HAP-1 (cell line): ENCODE data around the gene MED12L.

Source experiments
- DNase-seq, 2 experiments: peaks; one replicate each; pipeline ENCODE4 v3.0.0-alpha.2; 2016 to 2020; ENCODE audit warnings: low spot score in 2 of 2
- H3K27me3 ChIP-seq: fragments of 250-450 bp; sonication (Bioruptor Pico); 2 replicates; pipeline ENCODE4 v1.5.1; 2020; ENCODE audit warnings: low read depth, mild to moderate bottlenecking, moderate library complexity
- H3K36me3 ChIP-seq: fragments of 250-450 bp; sonication (Bioruptor Pico); replicated peaks from 2 replicates; pipeline ENCODE4 v1.5.1; 2020; ENCODE audit warnings: mild to moderate bottlenecking
- H3K4me1 ChIP-seq: fragments of 250-450 bp; sonication (Bioruptor Pico); 2 replicates; pipeline ENCODE4 v1.5.1; 2020; ENCODE audit warnings: mild to moderate bottlenecking
- H3K4me3 ChIP-seq: fragments of 250-450 bp; sonication (Bioruptor Pico); 2 replicates; pipeline ENCODE4 v1.5.1; 2020; ENCODE audit warnings: mild to moderate bottlenecking, moderate library complexity
- H3K9me3 ChIP-seq: fragments of 250-450 bp; sonication (Bioruptor Pico); 2 replicates; pipeline ENCODE4 v1.5.1; 2020; ENCODE audit warnings: mild to moderate bottlenecking, moderate library complexity
- in situ Hi-C: fragments of 300-500 bp; cut with MboI; formaldehyde crosslinking; loops from 3 replicates; pipeline ENCODE4 v1.14.3; 2020; ENCODE audit warnings: low sequenced_read_pairs, inconsistent platforms, mixed read lengths

MED12L gene

DNA sequence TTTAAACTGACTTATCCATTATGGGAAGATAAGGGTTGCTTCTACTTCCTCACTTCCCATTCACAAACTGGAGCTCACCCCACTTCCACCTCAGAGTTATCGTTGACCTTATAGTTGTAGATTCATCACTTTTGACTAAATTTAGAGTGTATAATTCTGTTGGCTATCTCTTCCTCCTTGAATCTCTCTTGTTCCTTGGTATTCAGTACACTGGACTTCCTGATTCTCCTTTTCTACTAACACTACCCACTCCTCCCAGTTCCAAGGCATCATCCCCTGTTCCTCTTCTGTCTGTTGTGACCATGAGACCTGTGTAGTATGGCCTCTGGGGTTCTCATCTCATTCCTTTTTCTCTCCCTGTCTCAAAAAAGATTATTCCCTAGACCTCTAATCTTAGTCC, 237.0 kb downstream of the MED12L start:
- Histone ChIP-seq H3K4me3 (no peak overlapping the region), H3K4me1 (no peaks in the 10 kb centered on the region; the same call in 1 of the 2 replicates), H3K36me3 (no peaks in the 10 kb centered on the region), H3K27me3 (no peaks in the 10 kb centered on the region), H3K9me3 (no peaks in the 10 kb centered on the region)
- in situ Hi-C loops, result no loop called here
- no peak for DNase-seq

DNA sequence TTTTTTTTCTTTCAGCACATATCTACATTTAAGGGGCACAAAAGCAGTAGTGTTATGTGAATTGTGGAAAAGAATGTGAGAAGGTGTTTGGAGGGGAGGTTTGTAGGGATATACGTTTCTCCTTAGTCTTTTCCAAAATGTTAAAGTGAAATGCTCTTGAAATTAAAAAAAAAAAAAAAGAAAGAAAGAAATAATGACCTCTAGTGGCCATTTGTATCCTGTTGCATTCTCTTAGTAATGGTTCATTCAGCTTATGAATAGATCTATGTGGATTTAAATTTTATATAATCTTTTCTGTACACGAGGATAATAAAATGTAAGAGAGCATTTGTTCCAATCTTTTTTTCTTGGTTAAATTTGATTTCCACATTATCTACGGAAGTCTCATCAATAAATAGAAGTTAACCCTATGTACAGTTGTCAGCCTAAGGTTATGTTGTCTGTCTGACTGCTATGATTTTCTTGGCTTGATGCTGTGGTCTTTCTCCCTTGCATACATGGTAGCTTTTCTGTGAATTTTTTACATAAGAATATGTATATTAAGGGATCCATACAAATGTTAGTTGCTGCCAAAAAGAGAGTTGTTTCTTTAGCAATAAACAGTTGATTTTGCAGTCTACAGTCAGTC, 242.2 kb downstream of the MED12L start:
- Histone ChIP-seq H3K27me3 (no peaks in the 10 kb centered on the region), H3K4me3 (no peak overlapping the region), H3K9me3 (no peaks in the 10 kb centered on the region), H3K4me1 (0 out of 2 replicates have a peak, but pooled peaks cover 2% of the 10 kb centered on the region), H3K36me3 (no peaks in the 10 kb centered on the region)
- DNase-seq, result peak in 1 of 2 experiments; percentile 23
- in situ Hi-C loops, result no loop called here

DNA sequence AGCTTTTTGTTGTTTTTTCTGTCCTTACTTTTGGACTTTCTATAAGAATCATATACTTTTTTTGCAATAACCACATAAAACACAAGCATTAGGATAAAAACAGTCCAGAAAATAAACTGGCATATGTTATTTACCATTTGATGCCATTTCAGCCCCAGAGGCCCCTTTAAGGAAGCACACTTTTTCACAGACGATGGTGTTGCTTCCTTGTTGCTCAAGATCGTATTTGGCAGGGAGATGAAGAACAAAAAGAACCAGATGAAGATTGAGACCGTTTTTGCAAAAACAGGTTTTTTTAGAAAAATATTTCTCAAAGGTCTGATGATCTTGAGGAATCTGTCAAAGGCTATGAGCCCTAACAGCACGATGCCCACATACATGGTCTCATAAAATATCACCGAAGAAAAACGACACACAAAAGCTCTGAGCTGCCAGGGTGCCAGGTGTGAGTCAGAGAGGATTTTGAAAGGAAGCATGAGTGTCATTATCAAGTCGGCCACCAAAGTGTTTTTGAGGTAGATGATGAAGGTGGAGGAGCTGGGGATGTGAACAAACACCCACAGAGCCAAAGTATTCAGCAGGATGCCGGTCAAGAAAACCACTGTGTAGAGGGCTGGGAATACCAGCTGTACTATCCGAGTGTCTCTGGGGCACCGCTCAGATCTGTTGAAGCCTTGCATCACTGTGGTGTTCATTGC, 243.0 kb downstream of the MED12L start:
- no peaks in the 10 kb centered on the region for H3K9me3 ChIP-seq
- in situ Hi-C loops, result no loop called here
- 0 out of 2 replicates have a peak, but pooled peaks cover 2% of the 10 kb centered on the region for H3K4me1 ChIP-seq
- no peaks in the 10 kb centered on the region for H3K36me3 ChIP-seq
- no peak overlapping the region for H3K4me3 ChIP-seq
- DNase-seq, result no peak
- no peaks in the 10 kb centered on the region for H3K27me3 ChIP-seq

DNA sequence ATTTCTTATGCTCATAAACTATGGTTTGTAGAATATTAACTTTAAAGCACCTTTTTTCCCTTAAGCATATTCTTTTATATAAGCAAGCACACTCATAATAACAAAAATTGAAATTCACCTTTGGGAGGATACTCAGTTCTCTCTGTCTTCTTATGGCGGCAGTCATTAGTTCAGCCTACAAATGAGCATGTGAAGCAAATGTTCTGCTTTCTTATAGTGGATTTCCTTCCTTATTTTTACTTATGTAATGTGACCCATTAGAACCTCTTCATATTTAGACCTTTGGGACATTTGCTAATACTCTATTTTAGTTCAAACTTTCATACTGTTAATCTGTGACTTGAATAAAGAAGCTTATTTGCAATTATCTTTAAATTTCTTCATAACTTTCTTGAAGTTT, 243.9 kb downstream of the MED12L start, which contains the start of gene P2RY13:
Gene P2RY13, minus strand, starts transcription at position 187 of the 400 bp plus-strand sequence. Its CDS starts 21 bp downstream, at position 166.
- H3K27me3 ChIP-seq, result no peaks in the 10 kb centered on the region
- no peaks in the 10 kb centered on the region for H3K9me3 ChIP-seq
- in situ Hi-C loops, result no loop called here
- H3K36me3 ChIP-seq, result no peaks in the 10 kb centered on the region
- H3K4me1 ChIP-seq, result 0 out of 2 replicates have a peak, but pooled peaks cover 2% of the 10 kb centered on the region
- no peak within 1 kb of the TSS for H3K4me3 ChIP-seq
- DNase-seq, result no peak

DNA sequence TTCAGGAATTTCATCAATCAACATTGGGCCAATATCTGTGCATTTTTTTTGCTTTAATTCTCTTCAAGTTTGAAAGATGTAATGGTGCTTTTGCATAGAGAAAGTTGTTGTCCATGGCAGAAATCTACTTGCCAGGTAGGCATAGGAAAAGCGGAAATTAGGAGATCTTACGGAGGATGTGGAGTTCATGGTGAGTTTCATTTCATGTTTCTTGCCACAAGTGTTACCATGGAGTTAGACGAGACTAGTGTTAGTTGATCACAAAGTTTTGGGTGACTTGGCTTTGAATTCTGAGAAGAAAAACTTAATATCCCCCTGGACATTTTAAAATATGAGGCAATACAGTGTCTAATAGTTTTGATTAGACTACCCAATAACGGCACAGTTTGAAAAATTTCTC, 244.9 kb downstream of the MED12L start:
- H3K4me1 ChIP-seq, result 0 out of 2 replicates have a peak, but pooled peaks cover 2% of the 10 kb centered on the region
- no peaks in the 10 kb centered on the region for H3K9me3 ChIP-seq
- in situ Hi-C loops, result no loop called here
- H3K4me3 ChIP-seq, result no peak overlapping the region
- no peaks in the 10 kb centered on the region for H3K27me3 ChIP-seq
- DNase-seq, result no peak
- H3K36me3 ChIP-seq, result no peaks in the 10 kb centered on the region

DNA sequence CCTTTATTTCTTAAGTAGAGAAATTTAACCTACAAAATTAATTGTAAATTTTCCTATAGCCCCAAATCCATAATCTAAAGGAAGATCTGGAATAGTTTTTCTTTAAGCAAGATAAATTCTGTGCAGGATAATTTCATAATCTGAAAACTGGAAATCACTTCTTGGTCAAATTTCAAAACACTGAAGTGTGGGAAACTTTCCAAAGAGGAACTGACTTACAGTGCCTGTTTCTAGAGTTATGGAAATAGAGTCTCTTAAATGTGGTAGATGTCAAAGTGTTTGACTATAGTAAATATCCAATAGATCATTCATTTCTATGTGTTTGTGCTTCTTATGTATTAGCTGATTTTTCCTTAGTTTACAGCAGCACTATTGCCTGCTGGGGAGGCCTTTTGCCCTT, 245.4 kb downstream of the MED12L start:
- Histone ChIP-seq H3K27me3 (no peaks in the 10 kb centered on the region), H3K36me3 (no peaks in the 10 kb centered on the region), H3K4me3 (no peak overlapping the region), H3K9me3 (no peaks in the 10 kb centered on the region), H3K4me1 (0 out of 2 replicates have a peak, but pooled peaks cover 2% of the 10 kb centered on the region)
- in situ Hi-C loops, result no loop called here
- no peak for DNase-seq

DNA sequence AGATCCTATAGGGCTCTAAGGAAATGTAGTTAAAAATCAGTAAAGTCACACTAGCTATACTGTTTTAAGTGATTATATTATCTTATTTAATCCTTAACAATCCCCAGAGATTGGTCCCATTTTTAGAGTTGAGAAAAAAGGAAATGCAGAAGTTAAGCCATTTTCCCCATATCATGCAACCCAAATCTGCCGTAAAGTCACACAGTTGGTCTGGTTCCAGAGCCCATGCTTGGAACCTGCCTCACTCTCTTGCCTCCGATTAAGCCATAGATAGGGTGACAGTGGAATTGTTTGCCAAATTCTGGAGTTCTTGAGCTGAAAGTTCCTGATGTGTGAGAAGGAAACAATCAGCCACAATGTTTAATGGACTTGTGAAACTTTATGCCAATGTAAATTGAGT, 246.2 kb downstream of the MED12L start:
- Histone ChIP-seq H3K27me3 (no peaks in the 10 kb centered on the region), H3K9me3 (no peaks in the 10 kb centered on the region), H3K36me3 (no peaks in the 10 kb centered on the region), H3K4me3 (no peak overlapping the region), H3K4me1 (0 out of 2 replicates have a peak, but pooled peaks cover 2% of the 10 kb centered on the region)
- DNase-seq, result no peak
- in situ Hi-C loops, result no loop called here

DNA sequence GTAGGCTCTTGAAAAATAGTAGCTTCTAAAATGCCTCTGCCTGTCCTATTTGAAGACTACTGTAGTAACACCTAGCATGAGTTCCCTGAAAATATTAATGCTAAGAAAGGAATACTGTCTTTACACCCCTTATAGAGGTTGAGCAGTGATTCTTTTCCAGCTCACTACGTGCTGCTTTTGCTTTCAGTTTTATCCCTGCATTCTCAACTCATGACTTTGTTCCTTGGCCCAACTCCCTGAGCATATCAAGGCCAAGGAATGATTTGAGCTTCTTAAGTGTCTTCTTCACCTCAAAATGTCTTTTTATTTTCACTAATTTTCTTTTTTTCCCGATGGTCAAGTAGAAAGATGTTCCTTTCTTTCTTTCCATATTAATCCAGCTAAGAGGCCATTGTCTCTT, 260.4 kb downstream of the MED12L start:
- DNase-seq, result no peak
- no peaks in the 10 kb centered on the region for H3K36me3 ChIP-seq
- in situ Hi-C loops, result no loop called here
- H3K4me3 ChIP-seq, result no peak overlapping the region
- H3K27me3 ChIP-seq, result no peaks in the 10 kb centered on the region
- H3K9me3 ChIP-seq, result no peaks in the 10 kb centered on the region
- H3K4me1 ChIP-seq, result no peaks in the 10 kb centered on the region

DNA sequence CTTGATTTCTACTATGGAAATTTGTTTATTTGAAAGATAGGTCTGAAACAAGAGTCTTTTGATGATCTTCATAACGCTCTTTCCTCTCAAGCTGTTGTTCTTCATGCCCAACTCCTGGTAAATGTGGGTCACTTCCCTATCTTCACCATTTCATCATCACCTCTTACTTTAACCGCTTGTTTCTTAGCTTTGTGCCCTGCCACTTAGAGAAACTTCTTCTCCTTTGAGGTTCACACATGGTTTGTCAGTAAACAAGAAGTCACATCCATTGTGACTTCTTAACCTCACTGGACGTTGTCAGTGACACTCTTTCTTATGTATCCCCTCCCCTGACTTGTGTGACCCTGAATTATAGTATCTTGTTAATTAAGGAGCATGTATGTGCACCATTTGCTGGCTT, 260.8 kb downstream of the MED12L start:
- in situ Hi-C loops, result no loop called here
- no peak overlapping the region for H3K4me3 ChIP-seq
- H3K27me3 ChIP-seq, result no peaks in the 10 kb centered on the region
- no peaks in the 10 kb centered on the region for H3K4me1 ChIP-seq
- no peaks in the 10 kb centered on the region for H3K36me3 ChIP-seq
- no peak for DNase-seq
- no peaks in the 10 kb centered on the region for H3K9me3 ChIP-seq

DNA sequence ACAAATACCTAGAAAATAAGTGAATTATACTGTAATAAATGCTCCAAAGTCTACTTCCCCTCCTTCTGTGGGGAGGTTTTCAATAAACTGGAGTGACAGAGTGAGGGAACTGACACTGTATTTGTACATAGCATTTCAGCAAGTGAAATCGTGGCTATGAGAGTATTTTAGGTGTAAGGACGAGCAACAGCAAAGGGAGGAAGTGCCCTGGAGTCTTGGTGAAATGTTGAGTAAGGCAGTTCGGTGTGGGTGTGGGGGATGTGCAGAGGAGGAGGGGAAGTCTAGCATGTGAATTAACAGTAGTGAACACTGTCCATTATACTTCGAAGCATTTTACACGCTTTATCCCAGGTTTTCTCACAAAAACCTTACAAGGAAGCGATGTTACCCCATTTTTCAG, 262.0 kb downstream of the MED12L start:
- Histone ChIP-seq H3K27me3 (no peaks in the 10 kb centered on the region), H3K36me3 (no peaks in the 10 kb centered on the region), H3K9me3 (no peaks in the 10 kb centered on the region), H3K4me3 (no peak overlapping the region), H3K4me1 (no peaks in the 10 kb centered on the region)
- no peak for DNase-seq
- in situ Hi-C loops, result no loop called here

DNA sequence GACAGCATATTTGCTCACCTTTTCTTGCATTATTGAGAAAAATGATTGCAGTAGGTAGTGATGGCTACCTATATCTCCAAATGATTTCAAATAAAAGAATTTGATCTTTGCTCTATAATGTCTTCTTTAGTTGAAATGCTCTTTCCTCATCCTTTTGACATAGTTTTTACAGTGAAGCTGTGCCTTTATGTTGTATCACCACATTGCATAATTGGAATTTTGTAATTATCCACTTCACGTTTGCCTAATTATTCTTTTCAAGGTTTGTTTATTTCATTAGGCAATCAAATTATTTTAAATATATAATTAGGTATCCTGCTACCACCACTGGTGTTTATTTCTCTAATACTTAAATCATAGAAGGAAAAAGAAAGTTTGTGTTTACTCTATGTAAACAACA, 265.2 kb downstream of the MED12L start:
- Histone ChIP-seq H3K27me3 (no peaks in the 10 kb centered on the region), H3K36me3 (no peaks in the 10 kb centered on the region), H3K9me3 (no peaks in the 10 kb centered on the region), H3K4me3 (no peak overlapping the region), H3K4me1 (no peaks in the 10 kb centered on the region)
- in situ Hi-C loops, result no loop called here
- DNase-seq, result no peak

DNA sequence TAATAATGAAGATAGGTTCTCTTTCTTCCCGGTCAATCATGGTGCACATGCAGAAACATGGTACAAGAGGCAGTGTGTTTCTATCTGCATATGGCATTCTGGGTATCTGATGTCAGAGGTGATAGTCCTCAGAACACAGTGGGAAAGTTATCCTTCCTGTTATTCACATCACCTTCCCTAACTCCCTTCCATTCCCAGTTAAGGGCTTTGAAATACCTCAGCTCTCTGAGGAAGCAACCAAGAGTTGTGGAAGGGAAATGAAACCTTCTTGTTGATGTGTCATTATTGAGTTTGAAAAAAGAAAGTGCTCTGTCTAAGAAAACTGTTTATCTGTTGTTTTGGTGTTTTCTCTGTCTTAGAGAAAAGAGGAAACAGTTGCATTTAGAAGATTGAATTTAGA, 265.8 kb downstream of the MED12L start:
- in situ Hi-C loops, result no loop called here

DNA sequence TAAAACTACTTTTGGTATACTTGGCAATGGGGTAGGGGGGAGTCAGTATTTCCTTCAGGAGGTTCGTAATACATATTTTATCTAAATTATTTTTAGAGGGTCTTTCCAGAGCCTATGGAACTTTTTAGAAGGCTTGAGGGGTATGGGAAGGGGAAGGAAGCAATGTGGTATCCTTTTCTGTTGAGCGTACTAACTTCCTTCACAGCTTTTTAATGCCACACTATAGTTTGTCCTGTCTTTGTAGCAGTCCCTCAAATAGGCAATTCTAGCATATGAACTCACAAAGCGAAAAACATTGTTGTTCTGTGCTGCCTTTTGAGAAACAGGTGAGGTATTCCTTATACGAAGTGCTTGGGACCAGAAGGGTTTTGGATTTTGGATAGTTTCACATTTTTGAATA, 266.2 kb downstream of the MED12L start:
- in situ Hi-C loops, result no loop called here
- H3K9me3 ChIP-seq, result no peaks in the 10 kb centered on the region

More for the DNA sequence above, 265.8 kb downstream of the MED12L start:
- Histone ChIP-seq H3K4me3 (no peak overlapping the region), H3K27me3 (no peaks in the 10 kb centered on the region), H3K9me3 (no peaks in the 10 kb centered on the region), H3K36me3 (no peaks in the 10 kb centered on the region), H3K4me1 (no peaks in the 10 kb centered on the region)
- DNase-seq, result no peak

DNA sequence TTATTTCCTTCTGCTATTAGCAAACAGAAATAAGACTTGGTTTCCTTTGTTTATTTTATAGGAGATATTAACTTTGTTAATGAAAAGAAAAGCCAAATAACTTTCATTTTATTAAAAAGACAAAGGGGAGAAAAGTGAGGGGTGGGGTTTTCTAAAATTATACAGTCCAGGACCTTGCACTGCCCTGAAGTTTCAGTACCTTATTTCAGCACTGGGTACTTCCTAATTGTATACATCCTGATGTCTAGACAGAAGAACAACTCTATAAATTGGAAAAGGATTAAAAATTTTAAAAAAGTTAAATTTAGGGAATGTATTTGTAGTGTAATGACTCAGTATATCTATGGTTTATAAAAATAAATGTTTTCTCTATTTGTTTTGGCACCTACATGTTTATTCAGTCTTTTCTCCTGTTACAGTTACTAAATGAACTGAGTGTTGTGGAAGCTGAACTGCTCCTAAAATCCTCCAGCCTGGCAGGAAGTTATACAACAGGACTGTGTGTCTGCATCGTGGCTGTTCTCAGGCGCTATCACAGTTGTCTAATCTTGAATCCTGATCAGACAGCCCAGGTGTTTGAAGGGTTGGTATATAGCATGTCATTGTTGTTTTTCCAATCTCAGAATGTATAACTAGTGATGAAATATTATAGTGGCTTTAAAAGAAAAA, 271.5 kb downstream of the MED12L start:
- Histone ChIP-seq H3K4me1 (no peaks in the 10 kb centered on the region), H3K9me3 (no peaks in the 10 kb centered on the region), H3K27me3 (no peaks in the 10 kb centered on the region), H3K4me3 (no peak overlapping the region), H3K36me3 (no peaks in the 10 kb centered on the region)
- DNase-seq, result no peak
- in situ Hi-C loops, result no loop called here

More for the DNA sequence above, 266.2 kb downstream of the MED12L start:
- no peaks in the 10 kb centered on the region for H3K4me1 ChIP-seq
- no peak overlapping the region for H3K4me3 ChIP-seq
- no peaks in the 10 kb centered on the region for H3K36me3 ChIP-seq
- DNase-seq, result no peak
- no peaks in the 10 kb centered on the region for H3K27me3 ChIP-seq
